Hepatocyte (in vitro differentiated cells): ENCODE measurements around the gene C1orf198. TPM values are rescaled to one million over a fixed set of nuclear protein-coding genes. Genes with fewer than 3 reads are reported as not detected.

Experiments used
- DNase-seq: peaks from one replicate; pipeline ENCODE4 v3.0.0-alpha.2; 2016; ENCODE audit warnings: low spot score
- H2AFZ ChIP-seq: fragments of 200-600 bp; sonication (generic); 2 replicates; pipeline ENCODE4 v1.6.0; 2016; ENCODE audit warnings: antibody characterized with exemption, mild to moderate bottlenecking
- H3K27ac ChIP-seq: fragments of 200-600 bp; sonication (generic); 2 replicates; pipeline ENCODE4 v1.5.1; 2016; ENCODE audit warnings: mild to moderate bottlenecking
- H3K27me3 ChIP-seq: fragments of 200-600 bp; sonication (generic); 2 replicates; pipeline ENCODE4 v1.6.1; 2016
- H3K36me3 ChIP-seq: fragments of 200-600 bp; sonication (generic); replicated peaks from 2 replicates; pipeline ENCODE4 v1.5.1; 2016; ENCODE audit warnings: low read depth; ENCODE audit not compliant: insufficient read depth
- H3K4me1 ChIP-seq: fragments of 200-600 bp; sonication (generic); 2 replicates; pipeline ENCODE4 v1.5.1; 2016; ENCODE audit warnings: mild to moderate bottlenecking, moderate library complexity; ENCODE audit not compliant: insufficient read depth
- H3K4me2 ChIP-seq: fragments of 200-600 bp; sonication (generic); 2 replicates; pipeline ENCODE4 v1.6.0; 2016
- H3K4me3 ChIP-seq: fragments of 200-600 bp; sonication (generic); 2 replicates; pipeline ENCODE4 v1.5.1; 2016; ENCODE audit warnings: mild to moderate bottlenecking
- H3K79me2 ChIP-seq: fragments of 200-600 bp; sonication (generic); 2 replicates; pipeline ENCODE4 v1.6.0; 2017; ENCODE audit warnings: mild to moderate bottlenecking
- H3K9me2 ChIP-seq: fragments of 200-600 bp; sonication (generic); replicated peaks from 2 replicates; pipeline ENCODE4 v1.6.0; 2017; ENCODE audit warnings: mild to moderate bottlenecking; ENCODE audit not compliant: insufficient read depth
- H3K9me3 ChIP-seq: fragments of 200-600 bp; sonication (generic); 2 replicates; pipeline ENCODE4 v1.5.1; 2016; ENCODE audit warnings: low read depth, mild to moderate bottlenecking
- H4K20me1 ChIP-seq: fragments of 200-600 bp; sonication (generic); 2 replicates; pipeline ENCODE4 v1.6.0; 2016; ENCODE audit warnings: mild to moderate bottlenecking; ENCODE audit not compliant: insufficient read depth, poor library complexity, severe bottlenecking
- CTCF ChIP-seq: fragments of 200-600 bp; sonication (generic); IDR thresholded peaks from 2 replicates; pipeline ENCODE4 v1.5.1; 2016; ENCODE audit warnings: antibody characterized with exemption, mild to moderate bottlenecking; ENCODE audit not compliant: poor library complexity
- EZH2 ChIP-seq: fragments of 200-600 bp; sonication (generic); IDR thresholded peaks from 2 replicates; pipeline ENCODE4 v1.6.1; 2016; ENCODE audit warnings: antibody characterized with exemption, mild to moderate bottlenecking, borderline replicate concordance
- EZH2phosphoT487 ChIP-seq: fragments of 200-600 bp; sonication (generic); IDR thresholded peaks from one replicate; pipeline ENCODE4 v1.6.1; 2018; ENCODE audit warnings: antibody characterized with exemption, mild to moderate bottlenecking, low read depth, moderate library complexity; ENCODE audit not compliant: unreplicated experiment, severe bottlenecking
- whole genome bisulfite sequencing: methylation state at CpG from one replicate; pipeline ENCODE4 v1.1.6; 2016; ENCODE audit warnings: low lambda C conversion rate; ENCODE audit errors: missing lambda C conversion rate; 5-methylcytosine and 5-hydroxymethylcytosine counted together
- polyA plus RNA-seq: library from polyadenylated mRNA; unstranded; fragments of >200 nt; fragmentation: Nextera tagmentation; extraction: Ambion mirVana; gene quantifications from 2 replicates; pipeline ENCODE4 v1.2.1, GENCODE V29; 2016
- total RNA-seq: library from RNA; depleted of rRNA; stranded (reverse); fragments of >200 nt; gene quantifications from 2 replicates; pipeline ENCODE4 v1.2.3, GENCODE V29; 2014

C1orf198 gene
- total and polyA plus RNA-seq, 2 experiments from 2014 or later: 41.4 to 56.9 TPM

GRCh38 chr1:230876660-230877059 lies 8.3 kb upstream of the C1orf198 start:
- 81% methylated on average over 6 of the region's 6 CpGs for WGBS
- no peak for DNase-seq
- H3K27ac ChIP-seq: no peak overlapping the region
- no peak overlapping the region for H3K4me3 ChIP-seq
- H2AFZ ChIP-seq: no peak overlapping the region
- H3K27me3 ChIP-seq: no peaks in the 10 kb centered on the region
- TF ChIP-seq CTCF (no peak), EZH2 (no peak), EZH2phosphoT487 (no peak)
- no peaks in the 10 kb centered on the region for H3K9me2 ChIP-seq
- no peaks in the 10 kb centered on the region for H3K4me1 ChIP-seq
- no peaks in the 10 kb centered on the region for H4K20me1 ChIP-seq
- no peak overlapping the region for H3K4me2 ChIP-seq
- no peaks in the 10 kb centered on the region for H3K9me3 ChIP-seq
- no peaks in the 10 kb centered on the region for H3K36me3 ChIP-seq
- H3K79me2 ChIP-seq: no peaks in the 10 kb centered on the region

- TF ChIP-seq EZH2 (no peak), EZH2phosphoT487 (no peak), CTCF (no peak)
- no peaks in the 10 kb centered on the region for H3K79me2 ChIP-seq
- H3K4me1 ChIP-seq: no peaks in the 10 kb centered on the region
- H4K20me1 ChIP-seq: no peaks in the 10 kb centered on the region
- no peaks in the 10 kb centered on the region for H3K27me3 ChIP-seq
- no peaks in the 10 kb centered on the region for H3K9me3 ChIP-seq
- no peaks in the 10 kb centered on the region for H3K9me2 ChIP-seq
- H3K4me3 ChIP-seq: no peak overlapping the region
- H2AFZ ChIP-seq: no peak overlapping the region
- no peak for DNase-seq
- 95% methylated on average over 8 of the region's 8 CpGs for WGBS
- H3K4me2 ChIP-seq: no peak overlapping the region
- H3K36me3 ChIP-seq: no peaks in the 10 kb centered on the region
- H3K27ac ChIP-seq: no peak overlapping the region
Observed at GRCh38 chr1:230875370-230875769, 7.0 kb upstream of the C1orf198 start.

GRCh38 chr1:230870916-230871315 lies 2.6 kb upstream of the C1orf198 start:
- no peak for DNase-seq
- Histone ChIP-seq H3K36me3 (no peaks in the 10 kb centered on the region), H2AFZ (no peak overlapping the region), H3K27me3 (no peaks in the 10 kb centered on the region), H4K20me1 (no peaks in the 10 kb centered on the region), H3K4me1 (peaks cover 18% of the 10 kb centered on the region), H3K27ac (no peak overlapping the region), H3K4me2 (no peak overlapping the region), H3K9me2 (no peaks in the 10 kb centered on the region), H3K79me2 (peaks cover 23% of the 10 kb centered on the region), H3K9me3 (no peaks in the 10 kb centered on the region), H3K4me3 (no peak overlapping the region)
- TF ChIP-seq EZH2 (no peak), EZH2phosphoT487 (no peak)
- WGBS: 97% methylated on average over 4 of the region's 4 CpGs

- Histone ChIP-seq H2AFZ (peak overlapping the region; percentile 75), H3K9me2 (no peaks in the 10 kb centered on the region), H3K27ac (peak overlapping the region; percentile 98), H3K27me3 (no peaks in the 10 kb centered on the region), H3K79me2 (peaks cover 37% of the 10 kb centered on the region), H3K9me3 (no peaks in the 10 kb centered on the region), H4K20me1 (no peaks in the 10 kb centered on the region), H3K4me3 (no peak overlapping the region), H3K4me2 (peak overlapping the region; percentile 94), H3K36me3 (no peaks in the 10 kb centered on the region), H3K4me1 (peaks cover 21% of the 10 kb centered on the region)
- WGBS: 55% methylated on average over 4 of the region's 4 CpGs
- TF ChIP-seq EZH2phosphoT487: no peak
- no peak for DNase-seq
Observed at GRCh38 chr1:230869500-230869899, 1.2 kb upstream of the C1orf198 start.
